Activated CD8-positive, alpha-beta memory T cell treated with anti-CD3 and anti-CD28 coated beads for 4 hours (primary cell): ENCODE measurements around the gene CAMK1G.

ENCODE experiments used
- DNase-seq, 2 donors: peaks; one replicate each; pipeline ENCODE4 v3.0.0-alpha.2; 2020; ENCODE audit warnings: low read depth in 2 of 2

The CAMK1G gene

DNA sequence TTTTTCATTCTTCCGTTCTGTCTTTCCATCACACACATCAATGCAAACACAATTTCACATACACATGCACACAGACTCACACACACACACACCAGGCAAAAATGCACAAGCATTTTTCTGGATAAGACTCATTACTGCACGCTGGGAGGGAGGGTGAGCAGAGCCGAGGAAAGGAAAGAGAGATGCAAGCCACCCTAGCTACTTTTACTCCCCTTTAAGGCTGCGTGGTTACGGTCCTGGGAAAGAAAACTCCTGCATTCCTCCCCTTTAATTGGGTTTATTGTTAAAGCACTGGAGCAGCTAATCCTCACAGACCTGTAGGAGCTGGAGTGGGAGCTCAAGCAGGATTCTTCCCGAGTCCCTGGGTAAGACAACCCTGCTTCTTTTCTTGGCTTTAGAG is at the start of gene CAMK1G:
CAMK1G (plus strand) TSS at position 307 of the 400 bp plus-strand sequence. CDS start 11,270 bp downstream, outside the sequence.
- no peak for DNase-seq

- no peak for DNase-seq
Measured at GRCh38 chr1:209534496-209535250, 48.8 kb upstream of the CAMK1G start.

- no peak for DNase-seq
Measured at GRCh38 chr1:209536843-209537242, 46.7 kb upstream of the CAMK1G start.

DNA sequence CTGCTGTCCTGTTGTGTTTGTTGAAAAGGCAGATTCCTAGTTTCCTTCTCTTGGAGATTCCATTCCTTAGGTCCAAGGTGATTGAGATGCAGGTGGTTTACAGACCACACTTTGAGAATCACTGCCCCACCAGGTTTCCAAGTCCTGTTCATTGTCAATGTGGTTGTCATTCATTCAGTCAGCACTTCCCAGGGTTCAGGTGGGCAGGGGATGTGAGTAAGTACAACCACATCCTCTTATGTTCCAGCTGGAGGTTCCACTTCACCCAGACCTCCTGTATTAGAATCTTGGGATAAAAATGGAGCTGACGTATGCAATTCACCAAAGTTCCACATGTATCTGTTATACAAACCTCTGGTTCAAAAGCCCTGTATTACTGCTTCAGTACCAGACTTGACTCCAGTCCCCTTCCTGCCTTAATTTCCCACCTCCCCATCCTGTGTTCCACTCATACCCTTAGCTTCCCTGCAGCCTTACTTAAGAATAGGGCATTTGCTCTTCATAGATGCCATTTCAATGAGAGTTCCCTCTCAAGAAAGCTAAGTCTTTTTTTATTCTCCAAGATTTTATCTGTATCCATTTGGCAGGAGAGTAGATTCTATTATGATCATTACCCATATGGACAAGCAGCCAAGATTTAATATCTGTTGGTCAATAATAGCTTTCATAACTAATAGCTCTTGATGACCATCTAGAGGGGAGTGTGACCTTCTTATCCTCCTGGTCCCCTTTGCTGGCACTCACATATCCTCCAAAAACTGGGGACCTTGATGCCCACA is 46.0 kb upstream of the CAMK1G start:
- no peak for DNase-seq

DNA sequence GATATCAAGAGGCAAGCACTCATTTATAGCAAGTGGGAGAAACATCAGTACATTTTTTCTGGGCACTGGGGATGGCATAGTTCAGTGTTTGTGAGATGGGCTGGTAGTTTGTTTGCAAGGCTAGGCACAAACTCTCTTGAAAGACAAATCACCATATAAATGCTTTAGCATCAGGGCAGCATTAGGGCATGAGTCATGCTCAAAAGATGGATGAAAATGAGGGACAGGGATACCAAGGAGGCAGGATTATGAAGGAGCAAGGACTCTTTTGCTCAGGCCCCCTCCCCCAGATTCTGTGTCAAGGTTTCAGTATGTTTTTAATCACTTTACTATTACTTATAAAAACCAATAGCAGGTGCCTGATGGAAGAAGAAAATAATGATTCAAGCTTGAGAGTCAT is 43.9 kb upstream of the CAMK1G start:
- no peak for DNase-seq

- no peak for DNase-seq
Measured at GRCh38 chr1:209542585-209542984, 40.9 kb upstream of the CAMK1G start.

DNA sequence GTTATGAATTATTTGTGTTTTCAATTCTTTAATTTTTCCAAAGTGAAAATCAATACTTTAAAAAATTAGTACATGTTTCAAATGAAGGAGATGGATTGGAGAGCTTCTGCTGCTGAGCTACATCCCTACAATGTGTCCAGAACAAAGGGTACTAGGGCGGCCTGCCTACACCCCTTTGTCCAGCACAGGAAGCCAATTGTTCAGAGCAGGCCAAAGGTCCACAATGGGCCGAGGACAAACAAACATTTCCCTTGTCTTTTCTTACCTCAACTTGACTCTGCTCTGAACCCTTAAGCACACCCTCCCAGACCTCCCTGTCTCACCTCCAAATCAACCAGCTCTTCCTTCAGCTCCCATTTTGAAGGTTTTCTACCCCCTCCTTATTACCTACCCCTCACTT is 39.4 kb upstream of the CAMK1G start:
- no peak for DNase-seq

DNA sequence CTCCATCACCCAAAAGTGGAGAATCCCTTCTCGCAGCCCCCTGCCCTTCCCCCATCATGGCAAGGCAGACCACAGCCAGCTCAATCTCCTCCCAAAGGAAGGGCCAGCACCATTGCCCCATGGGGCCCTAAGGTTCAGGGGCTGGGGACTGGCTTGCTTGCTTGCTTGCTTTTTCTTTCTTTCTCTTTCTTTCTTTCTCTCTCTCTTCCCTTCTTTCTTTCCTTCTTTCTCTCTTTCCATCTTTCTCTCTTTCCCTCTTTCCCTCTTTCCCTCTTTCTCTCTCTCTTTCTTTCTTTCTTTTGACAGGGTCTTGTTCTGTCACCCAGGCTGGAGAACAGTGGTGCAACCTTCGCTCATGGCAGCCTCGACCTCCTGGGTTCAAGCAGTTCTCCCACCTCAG is 38.1 kb upstream of the CAMK1G start:
- DNase-seq = no peak

- DNase-seq = no peak
Measured at GRCh38 chr1:209546390-209547085, 37.0 kb upstream of the CAMK1G start.

- DNase-seq = no peak
Measured at GRCh38 chr1:209547626-209548025, 35.9 kb upstream of the CAMK1G start.

- no peak for DNase-seq
Measured at GRCh38 chr1:209549443-209550205, 33.9 kb upstream of the CAMK1G start.

- no peak for DNase-seq
Measured at GRCh38 chr1:209550519-209550918, 33.0 kb upstream of the CAMK1G start.

DNA sequence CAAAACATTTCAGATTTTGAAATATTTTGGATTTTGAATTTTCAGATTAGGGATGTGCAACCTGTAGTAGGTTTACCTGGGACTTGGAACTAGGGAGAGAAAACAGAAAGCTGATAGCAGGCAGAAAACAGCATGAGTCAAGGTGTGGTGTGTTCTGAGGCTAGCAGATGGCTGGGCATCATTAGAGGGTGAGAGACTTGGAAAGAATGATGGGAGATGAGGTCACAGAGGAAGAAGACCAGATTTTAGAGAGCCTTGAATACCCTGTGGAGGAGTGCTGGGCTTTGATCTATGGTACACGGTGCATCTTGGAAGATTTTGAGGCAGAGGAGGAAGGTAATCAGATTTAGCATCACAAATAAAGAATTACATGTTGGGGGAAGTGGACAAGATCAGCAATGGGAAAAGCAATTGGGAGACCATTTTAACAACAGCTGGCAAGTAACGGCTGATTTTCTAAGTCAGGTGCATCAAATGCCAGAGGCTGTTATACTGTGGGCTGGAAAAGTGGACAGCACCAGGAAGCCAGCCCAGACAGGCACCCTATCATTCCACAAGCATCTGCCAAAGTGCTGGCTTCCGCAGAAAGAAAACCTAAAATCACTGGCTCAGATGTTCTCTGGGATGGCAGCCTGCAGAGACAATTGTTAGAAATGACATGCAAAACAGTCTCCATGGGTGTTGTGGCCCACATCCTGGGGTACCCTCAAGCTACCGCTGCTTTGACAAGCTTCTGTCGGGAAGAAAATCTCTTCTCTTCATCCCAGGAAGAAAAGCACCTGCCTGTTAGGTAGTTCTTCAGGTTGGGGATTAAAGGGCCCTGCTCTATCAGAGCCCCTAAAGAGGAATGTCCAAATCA is 30.9 kb upstream of the CAMK1G start:
- DNase-seq = no peak

- no peak for DNase-seq
Measured at GRCh38 chr1:209554761-209555611, 28.5 kb upstream of the CAMK1G start.

- no peak for DNase-seq
Measured at GRCh38 chr1:209556162-209556690, 27.3 kb upstream of the CAMK1G start.

- DNase-seq = no peak
Measured at GRCh38 chr1:209557221-209557620, 26.3 kb upstream of the CAMK1G start.

GRCh38 chr1:209560529-209560928 is 23.0 kb upstream of the CAMK1G start:
- no peak for DNase-seq

GRCh38 chr1:209560952-209561351 is 22.6 kb upstream of the CAMK1G start:
- DNase-seq = no peak

GRCh38 chr1:209561532-209561931 is 22.0 kb upstream of the CAMK1G start:
- DNase-seq = no peak

GRCh38 chr1:209564849-209565248 is 18.7 kb upstream of the CAMK1G start:
- DNase-seq = no peak
